HepG2 (cell line): Measurements from ENCODE around the gene TBC1D16. TPM values are rescaled to one million over a fixed set of nuclear protein-coding genes. Genes with fewer than 3 reads are reported as not detected.
A peak's percentile ranks its signal among the peaks of the same experiment; 100 is the strongest.

Experiments
- ARNT ChIP-seq: fragments of 450-650 bp; IDR thresholded peaks from 2 replicates; pipeline ENCODE4 v1.6.1; 2017
- BCL3 ChIP-seq: sonication (generic); formaldehyde crosslinking; IDR thresholded peaks from 2 replicates; pipeline ENCODE4 v1.5.1; 2020; ENCODE audit warnings: mild to moderate bottlenecking, missing genetic modification reagents, moderate library complexity
- BCL6 ChIP-seq: IDR thresholded peaks from 2 replicates; pipeline ENCODE4 v1.6.1; 2016; ENCODE audit warnings: missing genetic modification reagents, missing compliant biosample characterization
- FOSL1 ChIP-seq: sonication (generic); formaldehyde crosslinking; IDR thresholded peaks from 2 replicates; pipeline ENCODE4 v1.9.0; 2021; ENCODE audit warnings: missing genetic modification reagents, borderline replicate concordance
- HOXA7 ChIP-seq: sonication (generic); formaldehyde crosslinking; IDR thresholded peaks from 2 replicates; pipeline ENCODE4 v1.8.1; 2022; ENCODE audit warnings: mild to moderate bottlenecking, missing genetic modification reagents, moderate library complexity
- LCORL ChIP-seq, 2 experiments: fragments of 450-650 bp in 1 of 2; sonication (generic) in 1 of 2; formaldehyde crosslinking in 1 of 2; IDR thresholded peaks; 2 replicates each; pipeline versions ENCODE4 v1.5.0 to v1.6.1; 2017 to 2020; ENCODE audit warnings: antibody characterized with exemption in 1 of 2, missing genetic modification reagents in 1 of 2
- MIER2 ChIP-seq: IDR thresholded peaks from 2 replicates; pipeline ENCODE4 v1.6.1; 2016; ENCODE audit warnings: missing biosample characterization, missing genetic modification reagents
- MXD4 ChIP-seq: IDR thresholded peaks from 2 replicates; pipeline ENCODE4 v1.6.1; 2016; ENCODE audit warnings: mild to moderate bottlenecking, missing biosample characterization, missing genetic modification reagents
- MYNN ChIP-seq: sonication (generic); formaldehyde crosslinking; IDR thresholded peaks from 2 replicates; pipeline ENCODE4 v1.4.0; 2020; ENCODE audit warnings: mild to moderate bottlenecking, low read depth, missing genetic modification reagents
- PAF1 ChIP-seq: IDR thresholded peaks from 2 replicates; pipeline ENCODE4 v1.6.1; 2016; ENCODE audit warnings: missing genetic modification reagents, missing compliant biosample characterization
- PTBP1 ChIP-seq: fragments of 200-400 bp; formaldehyde crosslinking; IDR thresholded peaks from 2 replicates; pipeline ENCODE4 v1.6.1; 2018; ENCODE audit warnings: low read length, low read depth; ENCODE audit not compliant: poor library complexity, severe bottlenecking
- THRA ChIP-seq: sonication (generic); formaldehyde crosslinking; IDR thresholded peaks from 2 replicates; pipeline ENCODE4 v1.4.0; 2020; ENCODE audit warnings: missing genetic modification reagents, borderline replicate concordance
- THYN1 ChIP-seq: sonication (generic); formaldehyde crosslinking; IDR thresholded peaks from 2 replicates; pipeline ENCODE4 v1.8.1; 2023; ENCODE audit warnings: low read depth, mild to moderate bottlenecking, moderate library complexity, missing genetic modification reagents, borderline replicate concordance
- ZBTB3 ChIP-seq: sonication (generic); formaldehyde crosslinking; IDR thresholded peaks from 2 replicates; pipeline ENCODE4 v1.4.0; 2020; ENCODE audit warnings: low read depth, mild to moderate bottlenecking, moderate library complexity, missing genetic modification reagents, borderline replicate concordance
- ZC3H13 ChIP-seq: sonication (generic); formaldehyde crosslinking; IDR thresholded peaks from 2 replicates; pipeline ENCODE4 v1.8.1; 2023; ENCODE audit warnings: mild to moderate bottlenecking, missing genetic modification reagents, moderate library complexity
- ZFP1 ChIP-seq: IDR thresholded peaks from 2 replicates; pipeline ENCODE4 v1.6.1; 2016
- ZNF136 ChIP-seq: sonication (generic); formaldehyde crosslinking; IDR thresholded peaks from 2 replicates; pipeline ENCODE4 v1.8.1; 2022; ENCODE audit warnings: low read depth, mild to moderate bottlenecking, moderate library complexity, missing genetic modification reagents
- ZNF3 ChIP-seq: IDR thresholded peaks from 2 replicates; pipeline ENCODE4 v1.7.0; 2017; ENCODE audit warnings: inconsistent platforms
- ZNF564 ChIP-seq: sonication (generic); formaldehyde crosslinking; IDR thresholded peaks from 2 replicates; pipeline ENCODE4 v1.8.1; 2023; ENCODE audit warnings: mild to moderate bottlenecking, missing genetic modification reagents
- ZNF629 ChIP-seq: sonication (generic); formaldehyde crosslinking; conservative IDR thresholded peaks from 2 replicates; pipeline ENCODE4 v1.5.0; 2020; ENCODE audit warnings: missing genetic modification reagents
- ZNF703 ChIP-seq: sonication (generic); formaldehyde crosslinking; IDR thresholded peaks from 2 replicates; pipeline ENCODE4 v1.5.1; 2020; ENCODE audit warnings: missing genetic modification reagents, mild to moderate bottlenecking, moderate library complexity, borderline replicate concordance
- ZNF782 ChIP-seq: sonication (generic); formaldehyde crosslinking; IDR thresholded peaks from 2 replicates; pipeline ENCODE4 v1.4.0; 2020; ENCODE audit warnings: missing genetic modification reagents, mild to moderate bottlenecking, borderline replicate concordance
- ZNF83 ChIP-seq: sonication (generic); formaldehyde crosslinking; IDR thresholded peaks from 2 replicates; pipeline ENCODE4 v1.4.0; 2020; ENCODE audit warnings: missing genetic modification reagents, mild to moderate bottlenecking, borderline replicate concordance
- polyA plus RNA-seq, 8 experiments: library from polyadenylated mRNA; depleted of rRNA in 3 of 8; stranded (reverse) in 7 of 8; unstranded in 1 of 8; fragments of >200 nt; fragmentation: Illumina TruSeq in 4 of 8; extraction: Trizol in 4 of 8; gene quantifications; 2 replicates each; pipeline versions ENCODE4 v1.2.1 to v1.2.3, GENCODE V29; 2011 to 2016; ENCODE audit warnings: low read depth in 4 of 8, missing spikeins in 1 of 8, mixed read lengths in 1 of 8; ENCODE audit not compliant: insufficient read depth in 1 of 8
- total RNA-seq, 5 experiments: library from RNA; depleted of rRNA; stranded (reverse); fragments of >200 nt; fragmentation: Illumina TruSeq; extraction: Trizol; gene quantifications; 2 replicates each; pipeline ENCODE4 v1.2.3, GENCODE V29; 2016; ENCODE audit warnings: low read depth in 1 of 5
- TF ChIP-seq, protein P1 (sequence below): sonication (generic); formaldehyde crosslinking; IDR thresholded peaks from 2 replicates; pipeline ENCODE4 v1.4.0; 2020; ENCODE audit warnings: missing genetic modification reagents
- TF ChIP-seq, protein P2 (sequence below): IDR thresholded peaks from 2 replicates; pipeline ENCODE4 v1.6.1; 2018; ENCODE audit warnings: missing genetic modification reagents, mild to moderate bottlenecking, missing compliant biosample characterization
- TF ChIP-seq, protein P3 (sequence below): sonication (generic); formaldehyde crosslinking; IDR thresholded peaks from 2 replicates; pipeline ENCODE4 v1.5.0; 2020; ENCODE audit warnings: missing genetic modification reagents, mild to moderate bottlenecking, borderline replicate concordance

The TBC1D16 gene
- total and polyA plus RNA-seq, 2 of the 13 experiments (the other 11 are each of a cell fraction or from before 2014, with no cell fraction given) = 14.9 to 24.9 TPM

- TF ChIP-seq, protein P1, sequence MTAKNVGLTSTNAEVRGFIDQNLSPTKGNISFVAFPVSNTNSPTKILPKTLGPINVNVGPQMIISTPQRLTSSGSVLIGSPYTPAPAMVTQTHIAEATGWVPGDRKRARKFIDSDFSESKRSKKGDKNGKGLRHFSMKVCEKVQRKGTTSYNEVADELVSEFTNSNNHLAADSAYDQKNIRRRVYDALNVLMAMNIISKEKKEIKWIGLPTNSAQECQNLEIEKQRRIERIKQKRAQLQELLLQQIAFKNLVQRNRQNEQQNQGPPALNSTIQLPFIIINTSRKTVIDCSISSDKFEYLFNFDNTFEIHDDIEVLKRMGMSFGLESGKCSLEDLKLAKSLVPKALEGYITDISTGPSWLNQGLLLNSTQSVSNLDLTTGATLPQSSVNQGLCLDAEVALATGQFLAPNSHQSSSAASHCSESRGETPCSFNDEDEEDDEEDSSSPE = no peak
- TF ChIP-seq ZNF629 (CRISPR knock-in tag) = no peak
- TF ChIP-seq MYNN (CRISPR knock-in tag) = no peak
- TF ChIP-seq MIER2 = no peak
- no peak for TF ChIP-seq ZBTB3 (CRISPR knock-in tag)
- no peak for TF ChIP-seq FOSL1 (CRISPR knock-in tag)
- TF ChIP-seq PTBP1 = no peak
- TF ChIP-seq ZNF782 = no peak
- no peak for TF ChIP-seq ZNF136
- TF ChIP-seq, protein P2, sequence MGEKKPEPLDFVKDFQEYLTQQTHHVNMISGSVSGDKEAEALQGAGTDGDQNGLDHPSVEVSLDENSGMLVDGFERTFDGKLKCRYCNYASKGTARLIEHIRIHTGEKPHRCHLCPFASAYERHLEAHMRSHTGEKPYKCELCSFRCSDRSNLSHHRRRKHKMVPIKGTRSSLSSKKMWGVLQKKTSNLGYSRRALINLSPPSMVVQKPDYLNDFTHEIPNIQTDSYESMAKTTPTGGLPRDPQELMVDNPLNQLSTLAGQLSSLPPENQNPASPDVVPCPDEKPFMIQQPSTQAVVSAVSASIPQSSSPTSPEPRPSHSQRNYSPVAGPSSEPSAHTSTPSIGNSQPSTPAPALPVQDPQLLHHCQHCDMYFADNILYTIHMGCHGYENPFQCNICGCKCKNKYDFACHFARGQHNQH (CRISPR knock-in tag) = no peak
- no peak for TF ChIP-seq THYN1 (CRISPR knock-in tag)
- TF ChIP-seq ZC3H13 (CRISPR knock-in tag) = peak; percentile 47; the same call in 1 of the 2 replicates
- TF ChIP-seq ZFP1 (CRISPR knock-in tag) = no peak
- TF ChIP-seq ZNF564 (CRISPR knock-in tag) = no peak
- TF ChIP-seq BCL6 (CRISPR knock-in tag) = no peak
- TF ChIP-seq ZNF703 (CRISPR knock-in tag) = no peak
- TF ChIP-seq, protein P3, sequence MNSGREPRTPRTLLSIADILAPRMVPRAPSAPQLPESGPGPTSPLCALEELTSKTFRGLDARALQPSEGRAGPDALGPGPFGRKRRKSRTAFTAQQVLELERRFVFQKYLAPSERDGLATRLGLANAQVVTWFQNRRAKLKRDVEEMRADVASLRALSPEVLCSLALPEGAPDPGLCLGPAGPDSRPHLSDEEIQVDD = no peak
- TF ChIP-seq PAF1 (CRISPR knock-in tag) = peak; percentile 97
- TF ChIP-seq BCL3 (CRISPR knock-in tag) = 0 out of 2 replicates have a peak, but pooled peaks have one; percentile 11
- TF ChIP-seq THRA (CRISPR knock-in tag) = no peak
- TF ChIP-seq MXD4 (CRISPR knock-in tag) = no peak
- TF ChIP-seq LCORL (IDR thresholded peaks at IDR 0.05) = no peak
- TF ChIP-seq LCORL (CRISPR knock-in tag; IDR thresholded peaks at IDR 0.05) = 0 out of 2 replicates have a peak, but pooled peaks have one; percentile 4
- no peak for TF ChIP-seq HOXA7
- no peak for TF ChIP-seq ZNF3 (CRISPR knock-in tag)
- TF ChIP-seq ARNT = no peak
- TF ChIP-seq ZNF83 (CRISPR knock-in tag) = peak; percentile 48; the same call in 1 of the 2 replicates
Measured at GRCh38 chr17:79992649-79993389, 42.9 kb downstream of the TBC1D16 start (continued).
